Tibial nerve (tissue), 4 donors: ENCODE measurements around the gene NFATC2. TPM values are rescaled to one million over a fixed set of nuclear protein-coding genes. Genes with fewer than 3 reads are reported as not detected.

Experiments used
- DNase-seq, 2 donors: peaks; one replicate each; pipeline ENCODE4 v3.0.0-alpha.2; 2019; ENCODE audit warnings: low spot score in 2 of 2
- H3K27ac ChIP-seq, 4 donors: fragments of 200-600 bp; sonication (generic) in 3 of 4; one replicate each; pipeline ENCODE4 v1.5.1; 2017 to 2019; ENCODE audit warnings: mild to moderate bottlenecking in 1 of 4
- H3K27me3 ChIP-seq, 2 donors: fragments of 200-600 bp; sonication (generic) in 1 of 2; one replicate each; pipeline versions ENCODE4 v1.5.1 to v1.6.0; 2017 to 2019
- H3K36me3 ChIP-seq, 3 donors: fragments of 200-600 bp; sonication (generic); one replicate each; pipeline ENCODE4 v1.5.1; 2018 to 2019
- H3K4me1 ChIP-seq, 4 donors: fragments of 200-600 bp; sonication (generic) in 3 of 4; one replicate each; pipeline ENCODE4 v1.5.1; 2017 to 2019
- H3K4me3 ChIP-seq, 4 donors: fragments of 200-600 bp; sonication (generic) in 3 of 4; one replicate each; pipeline ENCODE4 v1.5.1; 2017 to 2019; ENCODE audit warnings: mild to moderate bottlenecking in 1 of 4, moderate library complexity in 1 of 4
- H3K9me3 ChIP-seq, 4 donors: fragments of 200-600 bp; sonication (generic) in 3 of 4; one replicate each; pipeline ENCODE4 v1.5.1; 2017 to 2019
- EP300 ChIP-seq, 2 donors: sonication (generic); formaldehyde crosslinking; IDR thresholded peaks; one replicate each; pipeline ENCODE4 v1.6.1; 2017; ENCODE audit warnings: antibody characterized with exemption in 2 of 2, mild to moderate bottlenecking in 1 of 2
- POLR2A ChIP-seq, 2 donors: fragments of 450-650 bp; IDR thresholded peaks; one replicate each; pipeline ENCODE4 v1.6.1; 2017; ENCODE audit warnings: antibody characterized with exemption in 2 of 2, mild to moderate bottlenecking in 2 of 2, moderate library complexity in 2 of 2
- WGBS, 2 donors: methylation state at CpG; one replicate each; pipeline ENCODE4 v1.1.5; 2018; 5-methylcytosine and 5-hydroxymethylcytosine counted together
- total RNA-seq, 4 donors: library from RNA; depleted of rRNA; stranded (reverse); fragments of >200 nt; gene quantifications; one replicate each; pipeline ENCODE4 v1.1.0, GENCODE V29; 2016
- TF ChIP-seq, protein P1 (sequence below), 5 experiments: fragments of 200-600 bp in 3 of 5; fragments of 450-650 bp in 2 of 5; sonication (generic) in 3 of 5; IDR thresholded peaks; one replicate each; pipeline ENCODE4 v1.5.1; 2016 to 2019; ENCODE audit warnings: antibody characterized with exemption in 5 of 5, mild to moderate bottlenecking in 3 of 5, moderate library complexity in 2 of 5

The NFATC2 gene
- total RNA-seq, 4 donors from 2014 or later = 6.0 to 11.5 (median 7.7) TPM

GRCh38 chr20:51470907-51471411 lies 71.6 kb downstream of the NFATC2 start:
- Histone ChIP-seq H3K27me3 (no peaks in the 10 kb centered on the region), H3K4me1 (peaks cover 0 to 11% (median 5%) of the 10 kb centered on the region in 4 donors), H3K27ac (no peak overlapping the region), H3K9me3 (no peaks in the 10 kb centered on the region), H3K4me3 (no peak overlapping the region), H3K36me3 (peaks cover 2 to 47% (median 5%) of the 10 kb centered on the region in 3 donors)
- 95 to 96% methylated on average over 3 of the region's 3 CpGs for WGBS, 2 donors
- no peak for DNase-seq
- TF ChIP-seq EP300 (IDR thresholded peaks at IDR 0.05) (no peak), POLR2A (IDR thresholded peaks at IDR 0.05) (no peak)
- TF ChIP-seq, protein P1, sequence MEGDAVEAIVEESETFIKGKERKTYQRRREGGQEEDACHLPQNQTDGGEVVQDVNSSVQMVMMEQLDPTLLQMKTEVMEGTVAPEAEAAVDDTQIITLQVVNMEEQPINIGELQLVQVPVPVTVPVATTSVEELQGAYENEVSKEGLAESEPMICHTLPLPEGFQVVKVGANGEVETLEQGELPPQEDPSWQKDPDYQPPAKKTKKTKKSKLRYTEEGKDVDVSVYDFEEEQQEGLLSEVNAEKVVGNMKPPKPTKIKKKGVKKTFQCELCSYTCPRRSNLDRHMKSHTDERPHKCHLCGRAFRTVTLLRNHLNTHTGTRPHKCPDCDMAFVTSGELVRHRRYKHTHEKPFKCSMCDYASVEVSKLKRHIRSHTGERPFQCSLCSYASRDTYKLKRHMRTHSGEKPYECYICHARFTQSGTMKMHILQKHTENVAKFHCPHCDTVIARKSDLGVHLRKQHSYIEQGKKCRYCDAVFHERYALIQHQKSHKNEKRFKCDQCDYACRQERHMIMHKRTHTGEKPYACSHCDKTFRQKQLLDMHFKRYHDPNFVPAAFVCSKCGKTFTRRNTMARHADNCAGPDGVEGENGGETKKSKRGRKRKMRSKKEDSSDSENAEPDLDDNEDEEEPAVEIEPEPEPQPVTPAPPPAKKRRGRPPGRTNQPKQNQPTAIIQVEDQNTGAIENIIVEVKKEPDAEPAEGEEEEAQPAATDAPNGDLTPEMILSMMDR (IDR thresholded peaks at IDR 0.05) = no peak

DNA sequence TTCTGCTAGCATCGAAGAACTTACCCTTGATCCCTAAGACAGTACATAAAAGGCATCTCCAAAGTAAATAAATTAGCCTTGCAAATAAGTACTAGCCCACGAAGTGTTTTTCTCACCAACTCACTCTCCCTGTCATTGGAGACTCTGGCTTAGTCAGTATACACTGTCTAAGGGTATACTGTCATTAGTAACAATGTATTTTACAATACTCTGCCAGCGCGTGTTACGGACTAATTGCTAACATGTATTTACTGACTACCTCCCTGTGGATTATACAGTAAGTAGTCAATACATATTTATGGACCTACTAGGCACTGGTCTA lies 72.1 kb downstream of the NFATC2 start:
- H3K4me3 ChIP-seq = no peak overlapping the region
- peak overlapping the region in 1 of 4 donors; percentile 29 for H3K27ac ChIP-seq
- TF ChIP-seq, protein P1 (IDR thresholded peaks at IDR 0.05) = no peak
- TF ChIP-seq EP300 (IDR thresholded peaks at IDR 0.05) (no peak), POLR2A (IDR thresholded peaks at IDR 0.05) (no peak)
- H3K27me3 ChIP-seq = no peaks in the 10 kb centered on the region
- H3K36me3 ChIP-seq = peaks cover 2 to 45% (median 5%) of the 10 kb centered on the region in 3 donors
- no peaks in the 10 kb centered on the region for H3K9me3 ChIP-seq
- 81 to 82% methylated on average over 5 of the region's 5 CpGs for WGBS, 2 donors
- DNase-seq = no peak
- peaks cover 0 to 11% (median 5%) of the 10 kb centered on the region in 4 donors for H3K4me1 ChIP-seq

DNA sequence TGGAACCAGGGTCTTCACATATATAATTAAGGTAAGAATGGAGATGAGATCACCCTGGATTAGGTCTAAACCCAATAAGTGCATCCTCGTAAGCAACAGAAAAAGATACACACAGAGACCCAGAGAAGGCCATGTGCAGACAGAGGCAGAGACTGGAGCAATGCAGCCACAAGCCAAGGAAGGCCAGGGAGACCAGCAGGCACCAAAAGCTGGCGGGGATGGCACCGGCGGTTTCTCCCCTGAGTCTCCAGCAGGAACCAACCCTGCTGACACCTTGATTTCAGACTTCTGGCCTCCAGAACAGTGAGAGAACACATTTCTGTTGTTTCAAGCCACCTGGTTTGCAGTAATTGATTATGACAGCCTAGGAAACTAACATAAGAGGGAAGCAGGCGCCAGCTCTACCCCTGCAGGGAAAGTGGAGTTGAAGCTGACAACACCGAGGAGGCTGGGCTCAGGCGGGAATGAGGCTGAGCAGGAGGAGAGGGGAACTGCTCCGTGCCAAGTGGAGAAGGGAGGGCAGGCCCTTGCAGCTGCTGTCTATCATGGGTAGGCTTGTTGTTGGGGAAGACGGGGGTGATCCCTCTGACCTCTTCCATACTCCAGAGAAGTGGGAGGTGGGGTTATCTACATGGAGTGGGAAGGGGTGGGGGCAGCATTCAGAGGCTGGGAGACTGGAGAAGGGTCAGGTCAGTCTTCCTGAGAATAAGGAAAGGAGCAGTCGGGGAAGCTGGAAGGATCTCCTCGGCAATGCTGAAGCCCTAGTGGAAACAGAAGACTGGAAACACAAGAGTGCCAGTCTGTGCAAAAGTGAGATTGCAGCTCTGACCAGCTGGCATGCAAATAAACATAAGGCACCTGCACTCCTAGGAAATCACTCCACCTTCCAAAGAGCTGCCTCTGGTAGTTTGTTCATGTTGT lies 72.7 kb downstream of the NFATC2 start:
- TF ChIP-seq POLR2A (IDR thresholded peaks at IDR 0.05) = no peak
- no peak for TF ChIP-seq EP300 (IDR thresholded peaks at IDR 0.05)
- TF ChIP-seq, protein P1 (IDR thresholded peaks at IDR 0.05) = no peak
- WGBS, 2 donors = 61 to 65% methylated on average over 11 of the region's 11 CpGs
- H3K27me3 ChIP-seq = no peaks in the 10 kb centered on the region
- peaks cover 0 to 11% (median 5%) of the 10 kb centered on the region in 4 donors for H3K4me1 ChIP-seq
- no peak for DNase-seq
- H3K9me3 ChIP-seq = no peaks in the 10 kb centered on the region
- peaks cover 2 to 38% (median 5%) of the 10 kb centered on the region in 3 donors for H3K36me3 ChIP-seq
- no peak overlapping the region for H3K4me3 ChIP-seq
- H3K27ac ChIP-seq = peak overlapping the region in 1 of 4 donors; percentile 29

- no peak overlapping the region for H3K4me3 ChIP-seq
- no peaks in the 10 kb centered on the region for H3K27me3 ChIP-seq
- no peak for DNase-seq
- H3K27ac ChIP-seq = peak overlapping the region in 1 of 4 donors; percentile 74
- H3K4me1 ChIP-seq = peaks cover 0 to 11% (median 5%) of the 10 kb centered on the region in 4 donors
- no peak for TF ChIP-seq EP300 (IDR thresholded peaks at IDR 0.05)
- no peak for TF ChIP-seq POLR2A (IDR thresholded peaks at IDR 0.05)
- TF ChIP-seq, protein P1 (IDR thresholded peaks at IDR 0.05) = no peak
- no peaks in the 10 kb centered on the region for H3K9me3 ChIP-seq
- WGBS, 2 donors = 97% methylated on average over 6 of the region's 6 CpGs
- peaks cover 2 to 32% (median 5%) of the 10 kb centered on the region in 3 donors for H3K36me3 ChIP-seq
These were observed 73.5 kb downstream of the NFATC2 start for GRCh38 chr20:51469046-51469445.

- Histone ChIP-seq H3K27ac (peak overlapping the region in 2 of 4 donors; percentile 42 to 74), H3K4me1 (peaks cover 0 to 13% (median 5%) of the 10 kb centered on the region in 4 donors), H3K4me3 (no peak overlapping the region), H3K27me3 (no peaks in the 10 kb centered on the region), H3K9me3 (no peaks in the 10 kb centered on the region), H3K36me3 (peaks cover 2 to 28% (median 5%) of the 10 kb centered on the region in 3 donors)
- whole genome bisulfite sequencing, 2 donors = 90 to 97% methylated on average over 7 of the region's 7 CpGs
- TF ChIP-seq EP300 (IDR thresholded peaks at IDR 0.05) = no peak
- TF ChIP-seq, protein P1 (IDR thresholded peaks at IDR 0.05) = no peak
- no peak for TF ChIP-seq POLR2A (IDR thresholded peaks at IDR 0.05)
- DNase-seq = no peak
These were observed 73.9 kb downstream of the NFATC2 start for GRCh38 chr20:51468636-51469035.
